ENCODE results near the gene ZNF135. TPM values are rescaled to one million over a fixed set of nuclear protein-coding genes. Genes with fewer than 3 reads are reported as not detected.
A peak's percentile ranks its signal among the peaks of the same experiment; 100 is the strongest.

Gene ZNF135
- total RNA-seq, 2 donors from 2014 or later, result 0.16 to 0.57 TPM

DNA sequence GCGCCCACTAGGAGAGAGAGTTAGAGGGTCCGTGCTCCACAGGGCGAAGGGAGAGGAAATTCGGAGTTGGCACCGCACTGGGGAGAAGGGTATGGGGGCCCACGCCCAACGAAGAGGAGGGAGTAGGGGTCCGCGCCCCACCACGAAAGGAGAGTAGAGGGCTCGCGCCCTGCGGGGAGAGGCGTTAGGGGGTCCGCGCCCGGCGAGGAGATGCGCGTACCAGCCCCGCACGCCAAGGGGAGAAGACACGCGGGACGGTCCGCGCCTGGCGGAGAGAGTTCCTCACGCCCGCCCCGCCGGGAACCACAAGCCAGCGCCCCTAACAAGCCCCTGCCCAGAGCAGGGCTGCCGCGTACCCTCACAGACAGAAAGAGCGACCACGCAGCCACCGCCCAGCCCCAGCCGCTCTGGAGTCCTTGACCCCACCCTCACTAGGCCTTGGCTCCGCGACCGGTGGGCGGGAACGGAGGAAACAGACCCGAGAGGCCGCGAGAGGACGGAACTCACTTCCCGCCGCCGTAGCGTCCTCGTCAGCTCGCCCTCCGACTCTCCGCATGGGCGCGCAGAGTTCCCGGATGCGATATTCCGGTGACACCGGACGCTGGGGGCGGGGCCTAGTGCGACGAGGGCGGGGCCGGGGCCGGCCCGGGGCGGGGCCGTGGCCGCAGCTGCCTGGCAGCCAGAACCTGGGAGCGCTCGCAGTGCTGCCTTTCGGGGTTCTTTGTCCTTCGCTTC, 58.9 kb downstream of the ZNF135 start:
- ATAC-seq (no peak), DNase-seq (no peak)
- peaks cover 30% of the 10 kb centered on the region for H3K9me3 ChIP-seq (ENCODE audit: control insufficient read depth, low read length, poor library complexity, severe bottlenecking)
- H3K36me3 Mint-ChIP-seq (ENCODE audit: low read depth), result no peaks in the 10 kb centered on the region
- no peaks in the 10 kb centered on the region for H3K27me3 Mint-ChIP-seq
- peak overlapping the region; percentile 0 for H3K4me3 Mint-ChIP-seq
- H3K27ac Mint-ChIP-seq, result no peak overlapping the region
- H3K4me1 Mint-ChIP-seq, result no peaks in the 10 kb centered on the region

DNA sequence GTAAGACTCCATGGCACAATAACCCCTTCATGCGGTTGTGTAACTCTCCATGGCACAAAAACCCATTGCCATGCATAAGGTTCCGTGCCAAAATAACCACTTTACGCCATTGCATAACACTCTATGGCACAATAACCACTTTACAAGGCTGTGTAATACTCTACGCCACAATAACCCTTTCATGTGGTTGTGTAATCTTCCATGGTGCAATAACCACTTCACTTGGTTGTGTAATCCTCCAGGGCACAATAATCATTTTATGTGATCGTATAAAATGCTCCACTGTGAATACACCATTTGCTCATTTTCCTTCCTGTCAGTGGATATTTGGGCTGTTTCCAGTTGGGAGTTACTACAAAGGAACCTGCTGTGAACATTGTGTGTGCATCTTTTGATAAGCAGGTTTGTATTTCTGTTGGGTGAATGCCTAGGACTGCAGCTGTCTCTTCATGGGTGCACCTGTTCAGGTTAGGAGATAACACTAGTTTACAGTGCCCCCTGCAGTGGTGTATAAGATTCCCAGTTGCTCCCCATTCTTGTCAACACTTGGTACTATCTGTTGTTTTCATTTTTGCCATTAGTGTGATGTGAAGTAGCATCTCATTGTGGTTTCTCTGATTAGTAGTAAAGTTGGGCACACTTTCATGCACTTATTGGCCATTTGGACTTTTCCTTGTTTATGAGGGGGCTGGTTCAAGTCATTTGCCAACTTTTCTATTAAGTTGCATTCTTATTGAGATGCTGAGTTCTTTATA, 60.1 kb downstream of the ZNF135 start:
- no peaks in the 10 kb centered on the region for H3K4me1 Mint-ChIP-seq
- H3K27ac Mint-ChIP-seq, result no peak overlapping the region
- peaks cover 31% of the 10 kb centered on the region for H3K9me3 ChIP-seq (ENCODE audit: control insufficient read depth, low read length, poor library complexity, severe bottlenecking)
- ATAC-seq (no peak), DNase-seq (no peak)
- no peaks in the 10 kb centered on the region for H3K36me3 Mint-ChIP-seq (ENCODE audit: low read depth)
- H3K27me3 Mint-ChIP-seq, result no peaks in the 10 kb centered on the region
- H3K4me3 Mint-ChIP-seq, result no peak overlapping the region

Other genes starting within 250 kb of the ZNF135 start
- 10 to 100 TPM; 11.8 to 12.8 TPM for gene ZNF552, start 244.4 kb upstream of the ZNF135 start, total RNA-seq
- 10 to 100 TPM; 19.0 to 23.3 TPM for gene ZNF587B, start 229.0 kb upstream of the ZNF135 start, total RNA-seq
- 10 to 100 TPM; 44.1 to 50.4 TPM for gene ZNF587, start 209.4 kb upstream of the ZNF135 start, total RNA-seq
- gene ZNF814, start 170.2 kb upstream of the ZNF135 start, total RNA-seq, result 10 to 100 TPM; 23.4 to 37.1 TPM
- 10 to 100 TPM; 28.0 to 29.6 TPM for gene ZNF417, start 142.7 kb upstream of the ZNF135 start, total RNA-seq
- 1 to 10 TPM; 2.7 to 6.5 TPM for gene ZNF418, start 123.9 kb upstream of the ZNF135 start, total RNA-seq
- 10 to 100 TPM; 11.9 to 12.6 TPM for gene ZNF256, start 111.6 kb upstream of the ZNF135 start, total RNA-seq
- gene C19orf18, start 84.7 kb upstream of the ZNF135 start, total RNA-seq, result under 1 TPM; 0.37 to 0.65 TPM
- 1 to 10 TPM; 7.1 TPM for gene ZNF606, start 56.5 kb upstream of the ZNF135 start, total RNA-seq
- not detected for gene ZSCAN1, start 25.3 kb upstream of the ZNF135 start, total RNA-seq
- 10 to 100 TPM; 29.3 to 30.7 TPM for gene ZSCAN18, start 38.9 kb downstream of the ZNF135 start, total RNA-seq
- 10 to 100 TPM; 10.8 to 12.5 TPM for gene ZNF329, start 91.5 kb downstream of the ZNF135 start, total RNA-seq
- gene ZNF274, start 123.8 kb downstream of the ZNF135 start, total RNA-seq, result 10 to 100 TPM; 30.4 to 41.0 TPM
- 10 to 100 TPM; 13.4 to 15.0 TPM for gene ZNF544, start 169.6 kb downstream of the ZNF135 start, total RNA-seq
- 1 to 10 TPM; 5.6 to 6.6 TPM for gene ZNF8, start 219.7 kb downstream of the ZNF135 start, total RNA-seq
- gene ERVK3-1, start 246.1 kb downstream of the ZNF135 start, total RNA-seq, result 100 to 1,000 TPM; 108 to 110 TPM

Measured in T-helper 17 cell (primary cell).